ENCODE results near the gene LDLRAP1.

DNA sequence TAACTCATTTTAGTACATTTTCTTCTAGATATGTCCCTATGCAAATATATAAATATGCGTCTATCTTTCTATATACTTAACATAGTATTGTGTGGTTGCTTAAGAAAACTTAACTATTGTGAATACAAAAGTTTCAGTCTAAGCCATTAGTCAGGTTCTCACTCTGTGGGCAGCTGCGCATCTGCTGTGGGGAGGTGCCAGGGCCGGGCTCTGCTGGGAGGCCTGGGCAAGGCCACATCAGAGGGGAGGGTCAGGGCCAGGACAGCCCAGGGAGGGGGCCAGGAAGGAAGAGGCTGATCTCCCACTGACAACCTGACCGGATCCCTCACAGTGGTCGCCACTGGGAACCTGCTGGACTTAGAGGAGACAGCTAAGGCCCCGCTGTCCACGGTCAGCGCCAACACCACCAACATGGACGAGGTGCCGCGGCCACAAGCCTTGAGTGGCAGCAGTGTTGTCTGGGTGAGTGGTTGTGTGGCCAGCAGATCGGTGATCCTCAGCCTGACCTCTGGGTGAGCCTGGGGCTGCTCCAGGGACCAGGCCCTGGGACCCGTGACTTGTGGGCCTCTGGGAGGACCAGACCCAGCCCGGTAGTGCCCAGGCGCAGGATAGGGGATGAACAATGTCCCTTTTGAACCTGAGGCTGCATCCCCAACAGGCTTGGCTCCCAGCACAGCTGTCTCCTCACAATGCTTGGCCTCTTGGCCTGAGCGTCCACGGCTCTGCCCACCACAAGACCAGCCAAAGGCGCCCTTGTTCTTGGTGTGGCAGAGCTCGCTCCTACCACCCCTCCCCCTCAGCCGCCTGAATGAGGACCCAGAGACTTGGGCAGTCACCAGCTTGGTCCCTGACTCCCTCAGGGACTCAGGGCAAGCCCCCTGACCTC is 20.2 kb downstream of the LDLRAP1 start:
- TF ChIP-seq POLR2AphosphoS5 (IDR thresholded peaks at IDR 0.05; ENCODE audit: low read depth, low read length) (no peak), TAF1 (IDR thresholded peaks at IDR 0.05; ENCODE audit: borderline replicate concordance, low read depth, low read length) (no peak)

Data from GM12892 (cell line).